Measurements from ENCODE around the gene ZFYVE27.

ZFYVE27 gene

GRCh38 chr10:97748116-97748515, 11.2 kb downstream of the ZFYVE27 start:
- DNase-seq (ENCODE audit: low read depth) = no peak

GRCh38 chr10:97752956-97753355, 16.0 kb downstream of the ZFYVE27 start:
- no peak for DNase-seq (ENCODE audit: low read depth)

- DNase-seq (ENCODE audit: low read depth) = no peak
These were observed 17.8 kb downstream of the ZFYVE27 start for GRCh38 chr10:97754726-97755125.

- DNase-seq (ENCODE audit: low read depth) = no peak
These were observed 18.8 kb downstream of the ZFYVE27 start for GRCh38 chr10:97755718-97756117.

- DNase-seq (ENCODE audit: low read depth) = no peak
These were observed 20.5 kb downstream of the ZFYVE27 start for GRCh38 chr10:97757471-97757870.

- DNase-seq (ENCODE audit: low read depth) = no peak
These were observed 22.4 kb downstream of the ZFYVE27 start for GRCh38 chr10:97759158-97759887.

- no peak for DNase-seq (ENCODE audit: low read depth)
These were observed 23.0 kb downstream of the ZFYVE27 start for GRCh38 chr10:97759946-97760345.

- DNase-seq (ENCODE audit: low read depth) = no peak
These were observed 23.7 kb downstream of the ZFYVE27 start for GRCh38 chr10:97760461-97761257.

- no peak for DNase-seq (ENCODE audit: low read depth)
These were observed 24.5 kb downstream of the ZFYVE27 start for GRCh38 chr10:97761331-97761865.

GRCh38 chr10:97762056-97762455, 25.1 kb downstream of the ZFYVE27 start:
- no peak for DNase-seq (ENCODE audit: low read depth)

- DNase-seq (ENCODE audit: low read depth) = no peak
These were observed 25.9 kb downstream of the ZFYVE27 start for GRCh38 chr10:97762816-97763215.

GRCh38 chr10:97763411-97763810, 26.5 kb downstream of the ZFYVE27 start:
- DNase-seq (ENCODE audit: low read depth) = no peak

- no peak for DNase-seq (ENCODE audit: low read depth)
These were observed 27.0 kb downstream of the ZFYVE27 start for GRCh38 chr10:97763947-97764346.

GRCh38 chr10:97764519-97764931, 27.6 kb downstream of the ZFYVE27 start:
- no peak for DNase-seq (ENCODE audit: low read depth)

GRCh38 chr10:97765201-97765600, 28.3 kb downstream of the ZFYVE27 start:
- DNase-seq (ENCODE audit: low read depth) = no peak

- DNase-seq (ENCODE audit: low read depth) = no peak
These were observed 29.3 kb downstream of the ZFYVE27 start for GRCh38 chr10:97766106-97766810.

- no peak for DNase-seq (ENCODE audit: low read depth)
These were observed 30.3 kb downstream of the ZFYVE27 start for GRCh38 chr10:97766996-97767924.

GRCh38 chr10:97768322-97769315, 31.7 kb downstream of the ZFYVE27 start:
- no peak for DNase-seq (ENCODE audit: low read depth)

GRCh38 chr10:97770255-97770654, 33.3 kb downstream of the ZFYVE27 start:
- no peak for DNase-seq (ENCODE audit: low read depth)

Measured in HS-27A (cell line).